Activated CD4-positive, alpha-beta T cell treated with anti-CD3 and anti-CD28 coated beads for 1 hour (primary cell): ENCODE measurements around the gene CDH16.

Experiments used
- DNase-seq: peaks from one replicate; pipeline ENCODE4 v3.0.0-alpha.2; 2020

Gene CDH16

GRCh38 chr16:66927918-66928649, 9.4 kb upstream of the CDH16 start:
- no peak for DNase-seq

GRCh38 chr16:66926961-66927436, 8.3 kb upstream of the CDH16 start:
- DNase-seq: no peak

GRCh38 chr16:66926171-66926947, 7.7 kb upstream of the CDH16 start:
- no peak for DNase-seq

- DNase-seq: no peak
These were observed 6.7 kb upstream of the CDH16 start, which contains the start of gene RRAD for GRCh38 chr16:66925322-66925840. Gene RRAD, minus strand, starts transcription at chr16:66925535. Its CDS starts 356 bp downstream, at chr16:66925179.

GRCh38 chr16:66924527-66925321, 6.0 kb upstream of the CDH16 start:
- no peak for DNase-seq

GRCh38 chr16:66923866-66924265, 5.2 kb upstream of the CDH16 start:
- DNase-seq: no peak

- no peak for DNase-seq
These were observed 4.6 kb upstream of the CDH16 start for GRCh38 chr16:66923247-66923731.

GRCh38 chr16:66921729-66922450, 3.2 kb upstream of the CDH16 start:
- DNase-seq: no peak

GRCh38 chr16:66920924-66921680, 2.4 kb upstream of the CDH16 start:
- DNase-seq: no peak

- DNase-seq: no peak
These were observed 1.6 kb upstream of the CDH16 start for GRCh38 chr16:66920299-66920590.

- DNase-seq: no peak
These were observed 1.0 kb upstream of the CDH16 start for GRCh38 chr16:66919569-66920298.

GRCh38 chr16:66918355-66918754, 330 bp downstream of the CDH16 start:
- DNase-seq: no peak

- no peak for DNase-seq
These were observed 944 bp downstream of the CDH16 start for GRCh38 chr16:66917741-66918140.

- no peak for DNase-seq
These were observed 2.2 kb downstream of the CDH16 start for GRCh38 chr16:66916518-66916917.

- DNase-seq: no peak
These were observed 3.6 kb downstream of the CDH16 start for GRCh38 chr16:66915041-66915440.

GRCh38 chr16:66914541-66914940, 4.1 kb downstream of the CDH16 start:
- DNase-seq: no peak

GRCh38 chr16:66913711-66914110, 5.0 kb downstream of the CDH16 start:
- DNase-seq: no peak

- no peak for DNase-seq
These were observed 5.6 kb downstream of the CDH16 start for GRCh38 chr16:66913081-66913480.

- no peak for DNase-seq
These were observed 6.9 kb downstream of the CDH16 start for GRCh38 chr16:66911801-66912200.

- no peak for DNase-seq
These were observed 7.6 kb downstream of the CDH16 start for GRCh38 chr16:66911112-66911511.
